GM21447 (cell line): Measurements from ENCODE around the gene SRPK3.

Source experiments
- ATAC-seq: cut with Tn5 transposase; IDR thresholded peaks from one replicate; pipeline ENCODE4 v1.9.1; 2021; ENCODE audit not compliant: unreplicated experiment

SRPK3 gene

GRCh38 chrX:153769865-153770600 lies 10.8 kb upstream of the SRPK3 start:
- ATAC-seq, result no peak

GRCh38 chrX:153770601-153771414 lies 10.0 kb upstream of the SRPK3 start:
- ATAC-seq, result no peak

GRCh38 chrX:153771415-153772315 lies 9.2 kb upstream of the SRPK3 start:
- no peak for ATAC-seq

GRCh38 chrX:153772316-153773217 lies 8.3 kb upstream of the SRPK3 start:
- ATAC-seq, result no peak

GRCh38 chrX:153773218-153773611 lies 7.6 kb upstream of the SRPK3 start:
- no peak for ATAC-seq

- no peak for ATAC-seq
Observed at GRCh38 chrX:153773741-153774575, 6.9 kb upstream of the SRPK3 start.

- no peak for ATAC-seq
Observed at GRCh38 chrX:153774576-153775292, 6.1 kb upstream of the SRPK3 start.

GRCh38 chrX:153775293-153776119 lies 5.3 kb upstream of the SRPK3 start:
- ATAC-seq, result no peak

- ATAC-seq, result no peak
Observed at GRCh38 chrX:153776120-153776599, 4.7 kb upstream of the SRPK3 start.

- ATAC-seq, result no peak
Observed at GRCh38 chrX:153776611-153777045, 4.2 kb upstream of the SRPK3 start.

- ATAC-seq, result no peak
Observed at GRCh38 chrX:153777261-153778090, 3.4 kb upstream of the SRPK3 start.

GRCh38 chrX:153778181-153778580 lies 2.7 kb upstream of the SRPK3 start:
- no peak for ATAC-seq

GRCh38 chrX:153778684-153779101 lies 2.1 kb upstream of the SRPK3 start:
- no peak for ATAC-seq

GRCh38 chrX:153779891-153780677 lies 757 bp upstream of the SRPK3 start:
- ATAC-seq, result no peak

GRCh38 chrX:153781428-153782047 lies 697 bp downstream of the SRPK3 start:
- no peak for ATAC-seq

- no peak for ATAC-seq
Observed at GRCh38 chrX:153782313-153782712, 1.5 kb downstream of the SRPK3 start.
